Endometrium (tissue), 2 donors: ENCODE results near the gene KBTBD6.
"Not testable (repeated sequence)": the region's sequence is repeated elsewhere in the genome, so short reads cannot be mapped to it uniquely, and the experiment has no call there.

Source experiments
- FAIRE-seq: peaks from 2 replicates; lab custom pipeline; 2012; peaks lifted over from hg19 to GRCh38; lab: Jason Lieb, UNC
- donor health status: control.
- donor health status: control.

The KBTBD6 gene

DNA sequence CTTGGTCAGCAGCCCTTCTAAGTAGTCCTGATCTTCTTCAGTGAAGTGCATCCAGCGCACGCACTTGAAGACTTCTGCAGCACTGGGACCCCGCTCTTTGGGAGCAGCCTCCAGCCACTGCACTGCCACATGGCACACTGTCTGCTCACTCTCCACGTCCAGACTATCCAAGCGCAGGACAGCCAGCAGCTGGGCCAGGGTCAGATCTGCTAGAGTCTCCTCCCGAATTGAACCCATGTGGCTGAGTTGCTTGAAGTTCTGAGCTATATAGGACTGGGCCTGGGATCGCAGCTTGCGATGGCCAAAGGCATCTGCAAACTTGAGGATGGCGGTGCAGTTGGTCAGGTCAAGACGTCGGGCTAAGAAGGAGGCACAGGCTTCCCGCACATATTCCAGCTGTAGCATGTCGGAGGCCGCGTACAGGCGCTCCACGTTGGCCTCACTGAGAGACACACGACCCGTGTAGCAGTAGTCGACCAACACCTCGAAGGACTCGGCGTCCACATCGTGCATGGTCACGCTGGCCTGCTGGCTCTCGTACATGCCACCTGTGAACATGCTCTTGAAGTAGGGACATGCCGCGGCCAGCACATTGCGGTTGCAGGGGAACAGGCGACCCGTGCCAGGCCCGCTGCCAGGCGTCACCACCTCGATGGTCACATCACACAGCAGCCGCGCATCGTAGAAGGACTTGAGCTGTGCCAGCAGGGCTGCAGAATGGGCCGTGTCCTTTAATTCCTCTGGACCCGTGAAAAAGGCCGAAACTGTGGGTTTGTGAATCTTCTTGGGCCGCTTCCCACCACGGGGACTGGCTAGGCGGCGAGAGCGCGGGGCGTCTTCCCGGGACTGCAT, 716 bp downstream of the KBTBD6 start:
- not testable (repeated sequence) for FAIRE-seq

- not testable (repeated sequence) for FAIRE-seq
These were observed 1.4 kb downstream of the KBTBD6 start for GRCh38 chr13:41131189-41131588.

DNA sequence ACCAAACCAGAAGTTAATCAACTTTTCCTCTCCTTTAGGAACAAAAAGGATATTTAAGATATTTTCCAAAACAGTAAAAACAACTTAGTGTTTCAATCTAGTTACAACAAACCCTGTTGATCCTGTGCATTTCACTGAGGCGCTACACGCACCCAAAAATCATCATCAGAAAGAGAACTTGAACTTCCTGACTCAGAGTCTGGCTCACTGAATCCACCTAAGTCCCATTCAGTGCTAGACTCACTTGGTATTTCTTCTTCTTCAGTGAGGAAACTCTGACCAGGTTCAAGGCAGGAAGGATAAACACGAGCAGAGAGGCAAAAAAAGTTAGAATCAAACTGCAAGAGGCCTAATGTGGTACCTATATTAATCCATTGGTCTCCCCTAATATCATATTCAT, 2.2 kb downstream of the KBTBD6 start:
- no peak for FAIRE-seq

DNA sequence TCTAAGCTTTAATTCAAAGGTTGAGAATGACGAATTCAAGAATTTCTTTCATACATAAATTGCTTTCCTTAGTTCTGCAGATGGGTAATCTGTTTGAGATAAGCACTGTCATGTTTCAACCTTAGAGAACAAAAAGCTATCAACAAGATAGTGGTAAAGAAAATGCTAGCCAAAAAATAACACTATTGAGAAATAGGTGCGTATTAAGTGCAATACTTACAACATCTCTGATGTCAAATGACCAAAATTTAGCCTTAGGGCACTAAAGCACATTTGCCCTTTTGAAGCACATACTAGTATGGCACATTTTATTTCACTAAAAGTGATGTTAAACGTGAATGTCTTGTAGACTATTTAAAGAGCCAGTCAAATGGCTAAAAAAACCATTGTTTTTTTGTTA, 4.9 kb downstream of the KBTBD6 start:
- FAIRE-seq = no peak

- FAIRE-seq = no peak
These were observed 9.8 kb downstream of the KBTBD6 start for GRCh38 chr13:41122838-41123237.

DNA sequence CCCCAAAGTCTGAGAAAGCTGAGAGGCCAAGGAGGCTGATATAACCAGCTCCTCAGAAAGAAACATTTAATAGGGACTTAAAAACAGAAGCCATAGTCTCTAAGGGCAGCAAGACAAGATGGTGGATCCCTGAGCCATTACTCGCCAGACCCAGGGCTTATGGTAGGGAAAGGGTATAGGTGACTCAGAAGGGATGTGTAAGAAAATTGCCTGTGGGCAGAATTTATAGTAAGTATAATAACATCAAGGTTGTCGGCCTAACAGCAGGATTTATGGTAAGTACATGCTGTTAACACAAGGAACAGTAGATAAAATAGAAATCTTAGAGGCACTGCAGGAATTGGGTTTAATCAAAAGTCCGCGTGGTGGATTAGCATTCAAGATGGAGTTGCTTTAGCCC, 14.7 kb downstream of the KBTBD6 start:
- no peak for FAIRE-seq

DNA sequence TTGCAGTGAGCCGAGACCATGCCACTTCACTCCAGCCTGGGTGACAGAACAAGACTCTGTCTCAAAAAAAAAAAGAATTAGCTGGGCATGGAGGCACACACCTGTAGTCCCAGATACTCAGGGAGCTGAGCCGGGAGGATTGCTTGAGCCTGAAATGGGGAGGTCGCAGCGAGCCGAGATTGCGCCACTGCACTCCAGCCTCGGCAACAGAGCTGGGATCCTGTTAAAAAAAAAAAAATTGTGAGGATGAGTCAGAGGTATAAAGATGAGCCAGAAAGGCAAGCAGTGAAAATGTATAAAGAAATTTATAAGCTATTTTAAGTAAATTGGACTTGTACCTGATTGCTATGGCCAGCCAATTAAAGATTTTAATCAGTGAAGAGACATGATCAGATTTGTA, 21.1 kb downstream of the KBTBD6 start:
- no peak for FAIRE-seq

- FAIRE-seq = no peak
These were observed 25.0 kb downstream of the KBTBD6 start for GRCh38 chr13:41107584-41108014.

DNA sequence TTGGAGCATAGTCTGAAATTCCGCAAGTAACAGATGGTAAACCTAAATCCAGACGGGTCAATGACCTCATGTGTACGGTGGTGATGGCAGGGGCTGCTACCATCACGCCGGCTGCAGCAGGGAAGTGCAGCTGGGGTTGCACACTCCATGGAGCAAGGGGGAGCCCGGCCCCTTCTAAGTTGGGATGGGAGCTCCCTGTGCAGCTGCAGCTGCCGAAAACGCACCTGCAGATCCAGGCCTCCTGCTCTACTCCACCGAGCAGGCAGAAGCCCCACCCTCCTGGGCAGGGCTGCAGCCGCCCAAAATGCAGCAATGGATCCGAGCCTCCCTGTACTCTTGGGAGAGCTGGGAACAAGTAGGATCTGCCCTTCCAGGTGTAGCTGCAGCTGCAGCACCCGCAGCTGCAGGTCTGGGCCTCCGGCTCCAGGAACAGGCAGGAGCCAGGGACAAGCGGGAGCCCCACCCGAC, 25.5 kb downstream of the KBTBD6 start:
- FAIRE-seq = no peak

GRCh38 chr13:41099986-41100385, 32.6 kb downstream of the KBTBD6 start:
- FAIRE-seq = peak; percentile 45

- no peak for FAIRE-seq
These were observed 33.8 kb downstream of the KBTBD6 start for GRCh38 chr13:41098761-41099160.

DNA sequence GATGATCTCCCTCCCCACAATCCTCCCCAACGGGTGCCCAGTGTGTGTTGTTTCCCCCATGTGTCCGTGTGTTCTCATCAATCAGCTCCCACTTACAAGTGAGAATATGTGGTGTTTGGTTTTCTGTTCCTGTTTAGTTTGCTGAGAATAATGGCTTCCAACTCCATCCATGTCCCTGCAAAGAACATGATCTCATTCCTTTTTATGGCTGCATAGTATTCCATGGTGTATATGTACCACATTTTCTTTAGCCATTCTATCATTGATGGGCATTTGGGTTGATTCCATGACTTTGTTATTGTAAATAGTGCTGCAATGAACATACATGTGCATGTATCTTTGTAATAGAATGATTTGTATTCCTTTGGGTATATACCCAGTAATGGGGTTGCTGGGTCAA, 36.9 kb downstream of the KBTBD6 start:
- FAIRE-seq = not testable (repeated sequence)

DNA sequence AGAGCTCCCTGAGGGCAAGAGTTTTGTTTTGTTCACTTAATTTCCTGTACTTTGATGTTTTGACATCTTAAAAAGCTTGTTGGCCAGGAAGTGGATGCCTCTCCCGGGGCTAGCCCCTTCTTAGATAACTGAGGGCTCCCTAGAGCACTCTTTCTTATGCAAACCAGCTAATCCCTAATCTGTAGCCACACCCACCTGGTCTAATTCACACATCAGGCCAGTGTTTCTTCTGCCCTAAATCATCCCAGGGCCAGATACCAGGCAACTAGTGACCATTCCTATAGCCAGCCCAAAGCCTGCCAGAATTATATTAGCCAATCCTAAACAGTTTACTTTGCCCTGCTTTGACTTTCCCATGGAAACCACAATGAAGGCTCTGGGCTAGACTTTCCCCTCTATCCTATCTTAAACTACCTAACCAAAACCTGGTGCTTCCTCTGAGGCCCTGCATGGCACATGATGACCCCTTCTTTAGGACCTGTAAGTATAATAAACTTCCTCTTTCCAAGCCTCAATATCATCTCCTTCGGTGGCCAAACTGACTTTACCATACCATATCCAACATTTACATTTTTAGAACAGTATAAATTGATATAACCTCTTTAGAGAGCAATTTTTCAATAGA, 46.5 kb downstream of the KBTBD6 start:
- no peak for FAIRE-seq

DNA sequence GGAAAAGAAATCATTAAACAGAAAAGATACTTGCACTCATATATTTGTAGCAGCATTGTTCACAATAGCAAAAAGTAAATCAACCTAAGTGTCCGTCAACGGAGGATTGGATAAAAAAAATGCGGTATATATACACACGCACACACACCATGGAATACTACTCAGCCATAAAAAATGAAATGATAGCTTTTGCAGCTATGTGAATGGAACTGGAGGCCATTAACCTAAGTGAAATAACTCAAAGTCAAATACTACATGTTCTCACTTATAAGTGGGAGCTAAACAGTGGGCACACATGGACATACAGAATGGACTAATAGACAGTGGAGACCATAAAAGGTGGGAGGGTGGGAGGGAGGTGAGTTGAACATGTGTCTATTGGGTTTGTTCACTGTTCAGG, 52.9 kb downstream of the KBTBD6 start:
- FAIRE-seq = no peak
